Type B pancreatic cell (in vitro differentiated cells): ENCODE data around the gene SMAD9. TPM values are rescaled to one million over a fixed set of nuclear protein-coding genes. Genes with fewer than 3 reads are reported as not detected.

Source experiments
- DNase-seq: peaks from one replicate; pipeline ENCODE4 v3.0.0; 2021; ENCODE audit warnings: mixed read lengths; ENCODE audit not compliant: unreplicated experiment; ENCODE audit errors: extremely low spot score
- H3K27ac Mint-ChIP-seq: 2 replicates; pipeline ENCODE4 v1.8.0; 2021; ENCODE audit warnings: mild to moderate bottlenecking, mixed read lengths
- H3K27me3 Mint-ChIP-seq: 2 replicates; pipeline ENCODE4 v1.8.0; 2021; ENCODE audit warnings: mixed read lengths
- H3K36me3 Mint-ChIP-seq: 2 replicates; pipeline ENCODE4 v1.8.0; 2021; ENCODE audit warnings: mixed read lengths
- H3K4me1 Mint-ChIP-seq: one replicate; pipeline ENCODE4 v1.8.0; 2021; ENCODE audit warnings: mixed read lengths; ENCODE audit not compliant: unreplicated experiment
- H3K4me3 Mint-ChIP-seq: 2 replicates; pipeline ENCODE4 v1.8.0; 2021; ENCODE audit warnings: mild to moderate bottlenecking, mixed read lengths
- H3K9me3 Mint-ChIP-seq: 2 replicates; pipeline ENCODE4 v1.8.0; 2021; ENCODE audit warnings: mixed read lengths
- total RNA-seq: library from RNA; stranded (reverse); gene quantifications from 2 replicates; pipeline ENCODE4 v1.2.1, GENCODE V29; 2021; ENCODE audit warnings: low replicate concordance
- TF ChIP-seq, protein P1 (sequence below): fragments of 200-600 bp; sonication (generic); conservative IDR thresholded peaks from 2 replicates; pipeline ENCODE4 v1.5.0; 2021; ENCODE audit warnings: antibody characterized with exemption, mild to moderate bottlenecking

The SMAD9 gene
- total RNA-seq, 1 donor from 2014 or later: 19.7 TPM

GRCh38 chr13:36807616-36808015 is 112.4 kb downstream of the SMAD9 start:
- TF ChIP-seq, protein P1, sequence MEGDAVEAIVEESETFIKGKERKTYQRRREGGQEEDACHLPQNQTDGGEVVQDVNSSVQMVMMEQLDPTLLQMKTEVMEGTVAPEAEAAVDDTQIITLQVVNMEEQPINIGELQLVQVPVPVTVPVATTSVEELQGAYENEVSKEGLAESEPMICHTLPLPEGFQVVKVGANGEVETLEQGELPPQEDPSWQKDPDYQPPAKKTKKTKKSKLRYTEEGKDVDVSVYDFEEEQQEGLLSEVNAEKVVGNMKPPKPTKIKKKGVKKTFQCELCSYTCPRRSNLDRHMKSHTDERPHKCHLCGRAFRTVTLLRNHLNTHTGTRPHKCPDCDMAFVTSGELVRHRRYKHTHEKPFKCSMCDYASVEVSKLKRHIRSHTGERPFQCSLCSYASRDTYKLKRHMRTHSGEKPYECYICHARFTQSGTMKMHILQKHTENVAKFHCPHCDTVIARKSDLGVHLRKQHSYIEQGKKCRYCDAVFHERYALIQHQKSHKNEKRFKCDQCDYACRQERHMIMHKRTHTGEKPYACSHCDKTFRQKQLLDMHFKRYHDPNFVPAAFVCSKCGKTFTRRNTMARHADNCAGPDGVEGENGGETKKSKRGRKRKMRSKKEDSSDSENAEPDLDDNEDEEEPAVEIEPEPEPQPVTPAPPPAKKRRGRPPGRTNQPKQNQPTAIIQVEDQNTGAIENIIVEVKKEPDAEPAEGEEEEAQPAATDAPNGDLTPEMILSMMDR: no peak
- H3K4me3 Mint-ChIP-seq: no peak overlapping the region
- H3K9me3 Mint-ChIP-seq: no peaks in the 10 kb centered on the region
- H3K36me3 Mint-ChIP-seq: no peaks in the 10 kb centered on the region
- no peaks in the 10 kb centered on the region for H3K27me3 Mint-ChIP-seq
- DNase-seq: no peak
- no peaks in the 10 kb centered on the region for H3K4me1 Mint-ChIP-seq
- H3K27ac Mint-ChIP-seq: peak overlapping the region; percentile 91

DNA sequence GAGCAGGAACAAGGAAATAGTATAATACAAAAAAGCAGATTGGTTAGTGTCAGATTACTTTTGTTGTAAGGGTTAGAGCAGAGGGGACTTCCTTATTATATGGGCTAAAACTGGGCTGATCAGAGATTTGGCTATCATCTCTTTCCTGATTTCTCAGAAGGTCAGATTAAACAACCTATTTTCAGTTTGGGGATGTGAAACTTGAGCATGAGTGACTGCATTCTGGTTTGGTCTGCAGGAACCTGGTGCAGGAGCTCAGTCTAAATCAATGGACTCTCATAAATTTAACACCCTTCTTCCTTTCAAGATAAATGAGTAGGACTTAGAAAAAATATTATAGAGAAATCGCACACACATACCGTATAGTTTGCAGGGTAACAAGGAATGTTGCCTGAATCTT is 113.9 kb downstream of the SMAD9 start:
- Mint-ChIP-seq H3K4me3 (no peak overlapping the region), H3K4me1 (no peaks in the 10 kb centered on the region), H3K27me3 (no peaks in the 10 kb centered on the region), H3K9me3 (no peaks in the 10 kb centered on the region), H3K27ac (no peak overlapping the region), H3K36me3 (no peaks in the 10 kb centered on the region)
- no peak for DNase-seq
- TF ChIP-seq, protein P1: no peak

GRCh38 chr13:36804588-36804987 is 115.5 kb downstream of the SMAD9 start:
- Mint-ChIP-seq H3K4me1 (no peaks in the 10 kb centered on the region), H3K9me3 (no peaks in the 10 kb centered on the region), H3K36me3 (no peaks in the 10 kb centered on the region), H3K27ac (no peak overlapping the region), H3K4me3 (no peak overlapping the region), H3K27me3 (no peaks in the 10 kb centered on the region)
- no peak for DNase-seq
- TF ChIP-seq, protein P1: no peak

DNA sequence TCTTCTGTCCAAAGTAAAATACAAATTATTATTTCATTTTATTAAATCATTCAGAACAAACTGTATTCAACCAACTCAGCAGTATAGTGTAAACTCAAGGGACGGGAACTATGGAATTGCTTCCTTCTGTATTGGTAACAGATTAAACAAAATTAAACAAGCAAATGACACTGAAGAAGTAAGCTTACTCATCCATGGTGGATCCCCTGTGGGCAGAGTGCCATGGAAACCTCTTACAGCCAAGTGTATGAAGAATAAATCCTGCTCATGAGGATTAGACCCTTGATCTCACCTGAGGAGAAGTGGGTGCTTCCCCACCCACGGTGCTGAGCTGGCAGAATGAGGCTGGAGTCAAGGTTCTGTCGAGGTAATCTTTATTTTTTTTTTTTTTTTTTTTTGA is 119.0 kb downstream of the SMAD9 start:
- no peak for DNase-seq
- Mint-ChIP-seq H3K27me3 (no peaks in the 10 kb centered on the region), H3K27ac (no peak overlapping the region), H3K9me3 (no peaks in the 10 kb centered on the region), H3K36me3 (no peaks in the 10 kb centered on the region), H3K4me3 (no peak overlapping the region), H3K4me1 (no peaks in the 10 kb centered on the region)
- TF ChIP-seq, protein P1: no peak

- Mint-ChIP-seq H3K4me3 (no peak overlapping the region), H3K27ac (no peak overlapping the region), H3K36me3 (no peaks in the 10 kb centered on the region), H3K9me3 (no peaks in the 10 kb centered on the region), H3K27me3 (no peaks in the 10 kb centered on the region), H3K4me1 (no peaks in the 10 kb centered on the region)
- TF ChIP-seq, protein P1: no peak
- DNase-seq: no peak
Measured at GRCh38 chr13:36796052-36796451, 124.0 kb downstream of the SMAD9 start.

DNA sequence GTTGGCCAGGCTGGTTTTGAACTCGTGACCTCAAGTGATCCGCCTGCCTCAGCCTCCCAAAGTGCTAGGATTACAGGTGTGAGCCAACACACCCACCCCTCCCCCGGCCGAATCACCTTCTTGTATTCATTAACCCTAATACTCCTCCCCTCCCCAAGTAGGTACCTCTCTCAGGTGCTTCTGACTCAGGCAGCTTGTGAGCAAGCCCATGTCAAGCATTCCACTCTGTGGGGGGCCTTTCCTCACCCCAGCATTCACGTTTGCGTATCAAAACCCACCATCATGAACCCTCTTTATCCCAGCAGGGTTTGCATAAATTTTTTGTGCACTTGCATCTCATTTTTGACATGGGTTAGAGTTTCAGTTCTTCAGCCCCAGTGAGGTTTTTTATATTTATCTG is 124.6 kb downstream of the SMAD9 start:
- no peaks in the 10 kb centered on the region for H3K9me3 Mint-ChIP-seq

More for the DNA sequence above, 124.6 kb downstream of the SMAD9 start:
- H3K36me3 Mint-ChIP-seq: no peaks in the 10 kb centered on the region
- H3K4me3 Mint-ChIP-seq: no peak overlapping the region
- TF ChIP-seq, protein P1: no peak
- DNase-seq: no peak
- H3K27ac Mint-ChIP-seq: no peak overlapping the region
- no peaks in the 10 kb centered on the region for H3K4me1 Mint-ChIP-seq
- H3K27me3 Mint-ChIP-seq: no peaks in the 10 kb centered on the region
